ENCODE results near the gene METTL18.

METTL18 gene

DNA sequence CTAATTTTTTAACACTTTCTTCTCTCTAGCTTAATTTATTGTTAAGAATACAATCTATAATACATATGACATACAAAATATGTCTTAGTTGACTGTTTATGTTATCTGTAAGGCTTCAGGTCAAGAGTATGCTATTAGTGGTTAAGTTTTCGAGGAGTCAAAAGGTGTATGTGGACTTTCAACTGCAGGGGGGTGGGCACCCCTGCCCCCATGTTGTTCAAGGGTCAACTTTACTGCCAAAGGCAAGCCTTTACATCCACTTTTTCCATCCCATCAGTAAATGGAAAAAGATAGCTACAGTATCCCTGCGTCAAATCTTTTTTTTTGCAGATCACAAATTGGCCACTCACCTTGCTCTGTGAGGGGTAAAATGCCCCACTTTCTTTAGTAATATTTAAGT is 6.3 kb downstream of the METTL18 start:
- H3K9ac ChIP-seq (ENCODE audit: low read length), result no peak overlapping the region
- no peak overlapping the region for H2AFZ ChIP-seq (ENCODE audit: low read depth, low read length, severe bottlenecking)
- H3F3A ChIP-seq (ENCODE audit: insufficient read depth), result no peaks in the 10 kb centered on the region
- no peaks in the 10 kb centered on the region for H3K27me3 ChIP-seq (ENCODE audit: low read length)
- TF ChIP-seq EZH2phosphoT487 (conservative IDR thresholded peaks at IDR 0.05; ENCODE audit: low read length), result no peak
- TF ChIP-seq, protein P1, sequence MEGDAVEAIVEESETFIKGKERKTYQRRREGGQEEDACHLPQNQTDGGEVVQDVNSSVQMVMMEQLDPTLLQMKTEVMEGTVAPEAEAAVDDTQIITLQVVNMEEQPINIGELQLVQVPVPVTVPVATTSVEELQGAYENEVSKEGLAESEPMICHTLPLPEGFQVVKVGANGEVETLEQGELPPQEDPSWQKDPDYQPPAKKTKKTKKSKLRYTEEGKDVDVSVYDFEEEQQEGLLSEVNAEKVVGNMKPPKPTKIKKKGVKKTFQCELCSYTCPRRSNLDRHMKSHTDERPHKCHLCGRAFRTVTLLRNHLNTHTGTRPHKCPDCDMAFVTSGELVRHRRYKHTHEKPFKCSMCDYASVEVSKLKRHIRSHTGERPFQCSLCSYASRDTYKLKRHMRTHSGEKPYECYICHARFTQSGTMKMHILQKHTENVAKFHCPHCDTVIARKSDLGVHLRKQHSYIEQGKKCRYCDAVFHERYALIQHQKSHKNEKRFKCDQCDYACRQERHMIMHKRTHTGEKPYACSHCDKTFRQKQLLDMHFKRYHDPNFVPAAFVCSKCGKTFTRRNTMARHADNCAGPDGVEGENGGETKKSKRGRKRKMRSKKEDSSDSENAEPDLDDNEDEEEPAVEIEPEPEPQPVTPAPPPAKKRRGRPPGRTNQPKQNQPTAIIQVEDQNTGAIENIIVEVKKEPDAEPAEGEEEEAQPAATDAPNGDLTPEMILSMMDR (IDR thresholded peaks at IDR 0.05; ENCODE audit: insufficient read depth, low read length, poor library complexity, severe bottlenecking), result no peak
- peaks cover 10% of the 10 kb centered on the region for H3K36me3 ChIP-seq (ENCODE audit: low read length)
- no peak overlapping the region for H3K27ac ChIP-seq (ENCODE audit: low read depth, low read length)
- H3K9me2 ChIP-seq (replicated peaks; ENCODE audit: insufficient read depth, low read length), result no peaks in the 10 kb centered on the region
- no peak overlapping the region for H3K4me3 ChIP-seq (ENCODE audit: insufficient read depth, low read length, poor library complexity, severe bottlenecking)
- no peak overlapping the region for H3K4me2 ChIP-seq (ENCODE audit: low read depth, low read length, poor library complexity, severe bottlenecking)
- H4K20me1 ChIP-seq (ENCODE audit: low read depth, low read length), result no peaks in the 10 kb centered on the region
- no peaks in the 10 kb centered on the region for H3K9me3 ChIP-seq (ENCODE audit: insufficient read depth, low read length)
- H3K79me2 ChIP-seq (ENCODE audit: insufficient read depth, low read length), result peaks cover 2% of the 10 kb centered on the region; the same call in 1 of the 2 replicates

DNA sequence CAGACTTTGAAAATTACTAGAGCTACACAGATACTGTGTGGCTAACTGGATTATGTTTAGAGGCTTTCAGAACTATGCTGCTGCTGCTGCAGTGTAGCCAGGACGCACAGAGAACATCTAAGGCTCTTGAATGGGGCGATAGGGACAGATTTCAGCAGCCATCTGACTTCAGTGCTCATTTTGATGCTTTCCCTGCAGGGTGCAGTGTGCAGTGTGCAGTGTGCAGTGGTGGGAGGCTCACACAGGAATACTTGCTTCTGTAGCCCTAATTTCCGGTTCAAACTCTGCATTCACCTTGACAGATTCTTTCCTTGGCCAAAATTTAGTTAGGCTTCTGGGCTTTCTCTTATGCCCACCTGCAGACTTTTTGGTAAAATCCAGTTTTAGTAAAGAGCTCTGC is 7.7 kb downstream of the METTL18 start:
- H3K4me3 ChIP-seq (ENCODE audit: insufficient read depth, low read length, poor library complexity, severe bottlenecking), result no peak overlapping the region
- H3K27me3 ChIP-seq (ENCODE audit: low read length), result no peaks in the 10 kb centered on the region
- no peak overlapping the region for H3K27ac ChIP-seq (ENCODE audit: low read depth, low read length)
- H3K9me2 ChIP-seq (replicated peaks; ENCODE audit: insufficient read depth, low read length), result no peaks in the 10 kb centered on the region
- H4K20me1 ChIP-seq (ENCODE audit: low read depth, low read length), result no peaks in the 10 kb centered on the region
- H3F3A ChIP-seq (ENCODE audit: insufficient read depth), result no peaks in the 10 kb centered on the region
- H2AFZ ChIP-seq (ENCODE audit: low read depth, low read length, severe bottlenecking), result no peak overlapping the region
- no peak overlapping the region for H3K9ac ChIP-seq (ENCODE audit: low read length)
- H3K9me3 ChIP-seq (ENCODE audit: insufficient read depth, low read length), result no peaks in the 10 kb centered on the region
- 0 out of 2 replicates have a peak, but pooled peaks cover 1% of the 10 kb centered on the region for H3K36me3 ChIP-seq (ENCODE audit: low read length)
- no peak overlapping the region for H3K4me2 ChIP-seq (ENCODE audit: low read depth, low read length, poor library complexity, severe bottlenecking)
- no peak for TF ChIP-seq EZH2phosphoT487 (conservative IDR thresholded peaks at IDR 0.05; ENCODE audit: low read length)
- TF ChIP-seq, protein P1 (IDR thresholded peaks at IDR 0.05; ENCODE audit: insufficient read depth, low read length, poor library complexity, severe bottlenecking), result no peak
- no peaks in the 10 kb centered on the region for H3K79me2 ChIP-seq (ENCODE audit: insufficient read depth, low read length)

GRCh38 chr1:169785267-169785666 is 9.4 kb downstream of the METTL18 start:
- no peaks in the 10 kb centered on the region for H3K36me3 ChIP-seq (ENCODE audit: low read length)
- H3K4me2 ChIP-seq (ENCODE audit: low read depth, low read length, poor library complexity, severe bottlenecking), result no peak overlapping the region
- no peak overlapping the region for H3K9ac ChIP-seq (ENCODE audit: low read length)
- no peak overlapping the region for H3K27ac ChIP-seq (ENCODE audit: low read depth, low read length)
- H4K20me1 ChIP-seq (ENCODE audit: low read depth, low read length), result no peaks in the 10 kb centered on the region
- H3K27me3 ChIP-seq (ENCODE audit: low read length), result no peaks in the 10 kb centered on the region
- H3K9me2 ChIP-seq (replicated peaks; ENCODE audit: insufficient read depth, low read length), result no peaks in the 10 kb centered on the region
- no peaks in the 10 kb centered on the region for H3K9me3 ChIP-seq (ENCODE audit: insufficient read depth, low read length)
- TF ChIP-seq, protein P1 (IDR thresholded peaks at IDR 0.05; ENCODE audit: insufficient read depth, low read length, poor library complexity, severe bottlenecking), result no peak
- TF ChIP-seq EZH2phosphoT487 (conservative IDR thresholded peaks at IDR 0.05; ENCODE audit: low read length), result no peak
- H3F3A ChIP-seq (ENCODE audit: insufficient read depth), result no peaks in the 10 kb centered on the region
- H2AFZ ChIP-seq (ENCODE audit: low read depth, low read length, severe bottlenecking), result no peak overlapping the region
- H3K4me3 ChIP-seq (ENCODE audit: insufficient read depth, low read length, poor library complexity, severe bottlenecking), result no peak overlapping the region
- no peaks in the 10 kb centered on the region for H3K79me2 ChIP-seq (ENCODE audit: insufficient read depth, low read length)
